Epithelial cell of esophagus (primary cell): ENCODE data around the gene OLFML1.

Source experiments
- DNase-seq: peaks from one replicate; pipeline ENCODE4 v3.0.0; 2010; ENCODE audit warnings: low read depth
- H3K4me3 ChIP-seq: 2 replicates; pipeline ENCODE4 v1.5.1; 2011; ENCODE audit warnings: mild to moderate bottlenecking, low read length, control low read depth
- CTCF ChIP-seq: IDR thresholded peaks from 2 replicates; pipeline ENCODE4 v1.5.1; 2011; ENCODE audit warnings: low read depth, mild to moderate bottlenecking, low read length, control low read depth, inconsistent platforms; ENCODE audit not compliant: insufficient read depth; ENCODE audit errors: missing control alignments

The OLFML1 gene

GRCh38 chr11:7494086-7494745, 8.9 kb downstream of the OLFML1 start:
- no peak overlapping the region for H3K4me3 ChIP-seq
- TF ChIP-seq CTCF = no peak
- DNase-seq = peak; percentile 90

GRCh38 chr11:7495882-7496551, 10.7 kb downstream of the OLFML1 start:
- peak; percentile 11 for DNase-seq
- no peak overlapping the region for H3K4me3 ChIP-seq
- TF ChIP-seq CTCF = no peak

- H3K4me3 ChIP-seq = no peak overlapping the region
- DNase-seq = no peak
- TF ChIP-seq CTCF = no peak
Observed at GRCh38 chr11:7498193-7498592, 12.9 kb downstream of the OLFML1 start.

- no peak for DNase-seq
- no peak for TF ChIP-seq CTCF
Observed at GRCh38 chr11:7499081-7499480, 13.8 kb downstream of the OLFML1 start.

GRCh38 chr11:7500251-7500650, 14.9 kb downstream of the OLFML1 start:
- no peak for DNase-seq
- TF ChIP-seq CTCF = no peak
- no peak overlapping the region for H3K4me3 ChIP-seq

More at GRCh38 chr11:7499081-7499480, 13.8 kb downstream of the OLFML1 start:
- no peak overlapping the region for H3K4me3 ChIP-seq

GRCh38 chr11:7501251-7501650, 15.9 kb downstream of the OLFML1 start:
- DNase-seq = no peak
- TF ChIP-seq CTCF = no peak
- H3K4me3 ChIP-seq = no peak overlapping the region

- DNase-seq = no peak
- TF ChIP-seq CTCF = no peak
- H3K4me3 ChIP-seq = no peak overlapping the region
Observed at GRCh38 chr11:7501894-7502293, 16.6 kb downstream of the OLFML1 start.
